Subcutaneous adipose tissue (tissue), 4 donors: ENCODE results near the gene KIAA0040. TPM values are rescaled to one million over a fixed set of nuclear protein-coding genes. Genes with fewer than 3 reads are reported as not detected.

ENCODE experiments used
- CTCF ChIP-seq: fragments of 450-650 bp; IDR thresholded peaks from one replicate; pipeline ENCODE4 v1.5.1; 2016; ENCODE audit warnings: low read depth, mild to moderate bottlenecking, control low read depth, antibody characterized with exemption, moderate library complexity
- total RNA-seq, 4 donors: library from RNA; depleted of rRNA; stranded (reverse); fragments of >200 nt; gene quantifications; one replicate each; pipeline ENCODE4 v1.1.0, GENCODE V29; 2016

Gene KIAA0040
- total RNA-seq, 4 donors from 2014 or later: 38.1 to 62.8 (median 60.8) TPM

GRCh38 chr1:175147569-175147968, 45.0 kb downstream of the KIAA0040 start:
- no peak for TF ChIP-seq CTCF

- no peak for TF ChIP-seq CTCF
Observed at GRCh38 chr1:175146529-175147213, 45.9 kb downstream of the KIAA0040 start.

- no peak for TF ChIP-seq CTCF
Observed at GRCh38 chr1:175145899-175146528, 46.6 kb downstream of the KIAA0040 start.

- no peak for TF ChIP-seq CTCF
Observed at GRCh38 chr1:175138579-175138978, 54.0 kb downstream of the KIAA0040 start.

GRCh38 chr1:175137369-175137768, 55.2 kb downstream of the KIAA0040 start:
- TF ChIP-seq CTCF: no peak

- TF ChIP-seq CTCF: no peak
Observed at GRCh38 chr1:175136246-175136645, 56.3 kb downstream of the KIAA0040 start.

- TF ChIP-seq CTCF: no peak
Observed at GRCh38 chr1:175134500-175134899, 58.1 kb downstream of the KIAA0040 start.
